Chondrocyte (in vitro differentiated cells): ENCODE results near the gene GINS1. TPM values are rescaled to one million over a fixed set of nuclear protein-coding genes. Genes with fewer than 3 reads are reported as not detected.

Experiments
- DNase-seq: peaks from one replicate; pipeline ENCODE4 v3.0.0; 2021; ENCODE audit warnings: mixed read lengths, low spot score
- H3K27ac Mint-ChIP-seq: one replicate; pipeline ENCODE4 v1.8.0; 2021; ENCODE audit warnings: mild to moderate bottlenecking, moderate library complexity, mixed read lengths; ENCODE audit not compliant: unreplicated experiment
- H3K27me3 Mint-ChIP-seq: 2 replicates; pipeline ENCODE4 v1.8.0; 2021; ENCODE audit warnings: low read depth, mixed read lengths
- H3K36me3 Mint-ChIP-seq: 2 replicates; pipeline ENCODE4 v1.8.0; 2021; ENCODE audit warnings: low read depth, mixed read lengths
- H3K4me1 Mint-ChIP-seq: 2 replicates; pipeline ENCODE4 v1.8.0; 2021; ENCODE audit warnings: low read depth, mild to moderate bottlenecking, mixed read lengths
- H3K4me3 Mint-ChIP-seq: one replicate; pipeline ENCODE4 v1.8.0; 2021; ENCODE audit warnings: mild to moderate bottlenecking, moderate library complexity, mixed read lengths; ENCODE audit not compliant: unreplicated experiment
- H3K9me3 Mint-ChIP-seq: 2 replicates; pipeline ENCODE4 v1.8.0; 2021; ENCODE audit warnings: low read depth, mixed read lengths
- total RNA-seq: library from RNA; stranded (reverse); gene quantifications from 3 replicates; pipeline ENCODE4 v1.2.1, GENCODE V29; 2021
- TF ChIP-seq, protein P1 (sequence below): fragments of 200-600 bp; sonication (generic); IDR thresholded peaks from 2 replicates; pipeline ENCODE4 v1.5.0; 2021; ENCODE audit warnings: antibody characterized with exemption, mild to moderate bottlenecking, moderate library complexity

The GINS1 gene
- total RNA-seq, 1 donor from 2014 or later = 3.5 TPM

DNA sequence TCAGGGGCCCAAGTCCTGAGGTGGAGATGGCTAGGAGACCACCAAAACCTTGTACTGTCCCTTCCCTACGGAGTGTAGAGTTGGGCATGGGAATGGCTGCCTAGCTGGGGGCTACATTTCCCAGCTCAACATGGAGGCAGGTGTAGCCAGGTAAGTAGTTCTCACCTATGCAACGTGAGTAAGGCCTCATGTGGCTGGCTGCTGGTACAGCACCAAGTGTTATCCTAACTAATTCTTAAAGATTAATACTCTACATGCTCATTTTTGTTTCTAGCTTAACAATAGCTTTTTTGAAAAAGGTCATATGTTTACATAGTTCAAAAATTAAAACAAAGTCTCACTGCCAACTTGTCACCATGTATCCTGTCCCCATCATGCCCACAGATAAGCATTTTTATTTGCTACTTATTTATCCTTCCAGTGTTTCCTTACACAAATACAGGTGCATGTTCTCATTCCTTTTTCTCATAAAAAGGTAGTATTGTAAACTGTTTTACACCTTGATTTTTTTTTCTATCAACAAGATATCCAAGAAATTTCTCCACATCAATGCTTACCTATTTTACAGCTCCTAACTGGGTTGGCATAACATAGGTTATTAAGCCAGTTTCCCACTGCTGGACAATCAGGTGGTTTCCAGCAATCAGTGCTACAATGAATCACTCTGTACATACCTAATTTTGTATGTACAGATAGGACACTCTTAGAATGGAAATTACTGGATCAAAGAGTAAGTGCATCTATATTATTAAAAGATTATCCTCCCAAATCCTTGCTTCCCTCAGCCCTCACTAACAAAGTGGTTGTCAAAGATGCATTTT is 42.4 kb upstream of the GINS1 start:
- Mint-ChIP-seq H3K27me3 (no peaks in the 10 kb centered on the region), H3K9me3 (no peaks in the 10 kb centered on the region), H3K4me3 (no peak overlapping the region), H3K4me1 (peaks cover 25% of the 10 kb centered on the region), H3K36me3 (no peaks in the 10 kb centered on the region), H3K27ac (no peak overlapping the region)
- DNase-seq = no peak
- TF ChIP-seq, protein P1, sequence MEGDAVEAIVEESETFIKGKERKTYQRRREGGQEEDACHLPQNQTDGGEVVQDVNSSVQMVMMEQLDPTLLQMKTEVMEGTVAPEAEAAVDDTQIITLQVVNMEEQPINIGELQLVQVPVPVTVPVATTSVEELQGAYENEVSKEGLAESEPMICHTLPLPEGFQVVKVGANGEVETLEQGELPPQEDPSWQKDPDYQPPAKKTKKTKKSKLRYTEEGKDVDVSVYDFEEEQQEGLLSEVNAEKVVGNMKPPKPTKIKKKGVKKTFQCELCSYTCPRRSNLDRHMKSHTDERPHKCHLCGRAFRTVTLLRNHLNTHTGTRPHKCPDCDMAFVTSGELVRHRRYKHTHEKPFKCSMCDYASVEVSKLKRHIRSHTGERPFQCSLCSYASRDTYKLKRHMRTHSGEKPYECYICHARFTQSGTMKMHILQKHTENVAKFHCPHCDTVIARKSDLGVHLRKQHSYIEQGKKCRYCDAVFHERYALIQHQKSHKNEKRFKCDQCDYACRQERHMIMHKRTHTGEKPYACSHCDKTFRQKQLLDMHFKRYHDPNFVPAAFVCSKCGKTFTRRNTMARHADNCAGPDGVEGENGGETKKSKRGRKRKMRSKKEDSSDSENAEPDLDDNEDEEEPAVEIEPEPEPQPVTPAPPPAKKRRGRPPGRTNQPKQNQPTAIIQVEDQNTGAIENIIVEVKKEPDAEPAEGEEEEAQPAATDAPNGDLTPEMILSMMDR = no peak

DNA sequence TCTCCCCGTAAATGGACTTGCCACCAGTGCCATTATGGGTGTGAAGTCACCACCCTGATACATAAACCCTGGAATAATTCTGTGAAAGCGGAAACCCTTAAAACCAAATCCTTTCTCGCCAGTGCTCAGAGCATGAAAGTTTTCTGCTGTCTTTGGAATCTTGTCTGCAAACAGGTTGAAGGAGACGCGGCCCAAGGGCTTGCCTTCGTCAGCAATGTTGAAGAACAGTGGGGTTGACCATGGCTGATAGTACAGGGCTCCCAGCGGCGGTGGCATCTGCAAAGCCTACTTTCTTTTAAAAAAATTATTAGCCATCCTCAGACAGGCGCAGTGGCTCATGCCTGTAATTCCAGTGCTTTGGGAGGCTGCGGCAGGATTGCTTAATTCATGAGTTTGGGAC is 38.9 kb upstream of the GINS1 start:
- DNase-seq = no peak
- Mint-ChIP-seq H3K9me3 (peaks cover 7% of the 10 kb centered on the region), H3K36me3 (peaks cover 1% of the 10 kb centered on the region), H3K27ac (no peak overlapping the region), H3K27me3 (no peaks in the 10 kb centered on the region), H3K4me1 (peaks cover 7% of the 10 kb centered on the region), H3K4me3 (no peak overlapping the region)
- TF ChIP-seq, protein P1 = no peak

DNA sequence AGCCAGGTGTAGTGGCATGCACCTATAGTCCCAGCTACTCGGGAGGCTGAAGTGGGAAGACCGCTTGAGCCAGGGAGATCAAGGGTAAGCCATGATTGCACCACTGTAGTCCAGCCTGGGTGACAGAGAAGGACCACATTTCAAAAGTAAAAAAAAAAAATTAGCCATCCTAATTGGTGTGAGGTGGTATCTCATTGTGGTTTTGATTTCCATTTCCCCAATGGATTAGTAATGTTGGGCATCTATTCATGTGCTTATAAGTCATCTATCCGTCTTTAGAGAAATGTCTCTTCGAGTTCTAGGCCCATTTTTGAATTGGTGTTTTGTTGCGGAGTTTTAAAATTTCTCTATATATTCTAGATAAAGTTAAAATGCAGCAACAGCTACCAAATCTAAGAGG is 38.5 kb upstream of the GINS1 start:
- TF ChIP-seq, protein P1 = no peak
- peaks cover 2% of the 10 kb centered on the region for H3K36me3 Mint-ChIP-seq
- H3K4me3 Mint-ChIP-seq = no peak overlapping the region
- H3K9me3 Mint-ChIP-seq = peaks cover 7% of the 10 kb centered on the region
- no peak overlapping the region for H3K27ac Mint-ChIP-seq
- H3K27me3 Mint-ChIP-seq = no peaks in the 10 kb centered on the region
- H3K4me1 Mint-ChIP-seq = peaks cover 7% of the 10 kb centered on the region
- DNase-seq = no peak

DNA sequence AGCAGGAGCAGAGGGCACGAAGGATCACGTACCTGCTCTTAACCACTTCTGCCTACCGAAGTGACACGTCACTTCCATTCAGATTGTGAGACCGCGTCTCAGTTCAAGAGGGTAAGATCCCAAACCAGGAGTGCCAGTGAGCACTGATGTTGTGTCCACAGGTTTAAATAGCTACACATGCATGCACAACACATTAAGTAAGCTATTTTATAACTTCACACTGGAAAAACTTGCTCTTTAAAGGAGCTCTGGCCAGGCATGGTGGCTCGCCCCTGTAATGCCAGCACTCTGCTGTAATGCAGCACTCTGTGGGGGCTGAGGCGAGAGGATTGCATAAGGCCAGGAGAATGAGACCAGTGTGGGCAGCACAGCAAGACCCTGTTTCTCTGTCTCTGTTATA is 37.9 kb upstream of the GINS1 start:
- H3K27me3 Mint-ChIP-seq = no peaks in the 10 kb centered on the region
- peaks cover 7% of the 10 kb centered on the region for H3K9me3 Mint-ChIP-seq
- no peak for DNase-seq
- peaks cover 1% of the 10 kb centered on the region for H3K4me1 Mint-ChIP-seq
- peaks cover 2% of the 10 kb centered on the region for H3K36me3 Mint-ChIP-seq
- TF ChIP-seq, protein P1 = no peak
- H3K27ac Mint-ChIP-seq = no peak overlapping the region
- H3K4me3 Mint-ChIP-seq = no peak overlapping the region

DNA sequence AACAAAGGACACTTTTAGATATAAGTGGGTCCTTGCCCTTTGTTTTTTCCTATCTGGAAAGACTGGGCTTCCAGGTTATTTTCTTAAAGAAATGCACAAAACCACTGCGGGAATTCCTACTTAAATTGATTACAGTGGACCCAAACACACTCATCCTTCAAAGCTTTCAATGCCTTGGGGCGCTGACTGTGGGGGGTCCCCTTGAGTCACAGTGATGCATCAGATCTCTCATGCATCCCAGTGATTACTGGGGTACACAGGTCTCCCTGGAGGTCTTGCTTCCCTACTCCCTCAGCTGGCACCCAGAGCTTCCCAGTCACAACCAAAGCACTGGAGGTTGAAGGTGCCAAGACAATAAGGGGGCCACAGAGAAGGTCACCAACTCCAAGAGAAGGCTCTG is 37.5 kb upstream of the GINS1 start:
- H3K27ac Mint-ChIP-seq = no peak overlapping the region
- H3K4me1 Mint-ChIP-seq = no peaks in the 10 kb centered on the region
- TF ChIP-seq, protein P1 = no peak
- peaks cover 2% of the 10 kb centered on the region for H3K36me3 Mint-ChIP-seq
- H3K27me3 Mint-ChIP-seq = no peaks in the 10 kb centered on the region
- peaks cover 7% of the 10 kb centered on the region for H3K9me3 Mint-ChIP-seq
- H3K4me3 Mint-ChIP-seq = no peak overlapping the region
- no peak for DNase-seq
